ENCODE measurements around the gene SNAPC4.
A peak's percentile ranks its signal among the peaks of the same experiment; 100 is the strongest.
"Not testable (repeated sequence)": the region's sequence is repeated elsewhere in the genome, so short reads cannot be mapped to it uniquely, and the experiment has no call there.

The SNAPC4 gene

GRCh38 chr9:136433043-136433715 lies 33.2 kb upstream of the SNAPC4 start:
- H3K4me3 ChIP-seq (ENCODE audit: low read depth, low read length), result no peak overlapping the region

- no peak overlapping the region for H3K4me3 ChIP-seq (ENCODE audit: low read depth, low read length)
These were observed 32.6 kb upstream of the SNAPC4 start for GRCh38 chr9:136432591-136432990.

GRCh38 chr9:136431782-136432350 lies 31.9 kb upstream of the SNAPC4 start:
- no peak overlapping the region for H3K4me3 ChIP-seq (ENCODE audit: low read depth, low read length)

GRCh38 chr9:136430588-136431234 lies 30.7 kb upstream of the SNAPC4 start:
- H3K4me3 ChIP-seq (ENCODE audit: low read depth, low read length), result no peak overlapping the region

- no peak overlapping the region for H3K4me3 ChIP-seq (ENCODE audit: low read depth, low read length)
These were observed 29.9 kb upstream of the SNAPC4 start for GRCh38 chr9:136429683-136430491.

- H3K4me3 ChIP-seq (ENCODE audit: low read depth, low read length), result no peak overlapping the region
These were observed 29.2 kb upstream of the SNAPC4 start for GRCh38 chr9:136429075-136429628.

- no peak overlapping the region for H3K4me3 ChIP-seq (ENCODE audit: low read depth, low read length)
These were observed 26.8 kb upstream of the SNAPC4 start for GRCh38 chr9:136426787-136427186.

- H3K4me3 ChIP-seq (ENCODE audit: low read depth, low read length), result not testable (repeated sequence)
These were observed 25.4 kb upstream of the SNAPC4 start for GRCh38 chr9:136425367-136425766.

- no peak overlapping the region for H3K4me3 ChIP-seq (ENCODE audit: low read depth, low read length)
These were observed 24.9 kb upstream of the SNAPC4 start for GRCh38 chr9:136424750-136425362.

- no peak overlapping the region for H3K4me3 ChIP-seq (ENCODE audit: low read depth, low read length)
These were observed 23.6 kb upstream of the SNAPC4 start for GRCh38 chr9:136423432-136424146.

- no peak overlapping the region for H3K4me3 ChIP-seq (ENCODE audit: low read depth, low read length)
These were observed 22.9 kb upstream of the SNAPC4 start for GRCh38 chr9:136422876-136423275.

GRCh38 chr9:136421791-136422190 lies 21.8 kb upstream of the SNAPC4 start:
- no peak overlapping the region for H3K4me3 ChIP-seq (ENCODE audit: low read depth, low read length)

GRCh38 chr9:136419092-136419420 lies 19.1 kb upstream of the SNAPC4 start:
- no peak overlapping the region for H3K4me3 ChIP-seq (ENCODE audit: low read depth, low read length)

- H3K4me3 ChIP-seq (ENCODE audit: low read depth, low read length), result no peak overlapping the region
These were observed 18.5 kb upstream of the SNAPC4 start for GRCh38 chr9:136418182-136419091.

- H3K4me3 ChIP-seq (ENCODE audit: low read depth, low read length), result no peak overlapping the region
These were observed 16.9 kb upstream of the SNAPC4 start for GRCh38 chr9:136416914-136417313.

- no peak overlapping the region for H3K4me3 ChIP-seq (ENCODE audit: low read depth, low read length)
These were observed 16.5 kb upstream of the SNAPC4 start for GRCh38 chr9:136416427-136416826.

GRCh38 chr9:136412962-136413361 lies 13.0 kb upstream of the SNAPC4 start:
- no peak overlapping the region for H3K4me3 ChIP-seq (ENCODE audit: low read depth, low read length)

GRCh38 chr9:136411378-136411777 lies 11.4 kb upstream of the SNAPC4 start:
- H3K4me3 ChIP-seq (ENCODE audit: low read depth, low read length), result peak overlapping the region; percentile 84

All from iPS-11a (cell line).